ENCODE results near the gene LACRT. TPM values are rescaled to one million over a fixed set of nuclear protein-coding genes. Genes with fewer than 3 reads are reported as not detected.
"Not testable (repeated sequence)": the region's sequence is repeated elsewhere in the genome, so short reads cannot be mapped to it uniquely, and the experiment has no call there.

LACRT gene
- not detected for polyA plus RNA-seq (2013, experiment 1 of 2; ENCODE audit: insufficient read length)
- not detected for polyA plus RNA-seq (2013, experiment 2 of 2; ENCODE audit: insufficient read length)

DNA sequence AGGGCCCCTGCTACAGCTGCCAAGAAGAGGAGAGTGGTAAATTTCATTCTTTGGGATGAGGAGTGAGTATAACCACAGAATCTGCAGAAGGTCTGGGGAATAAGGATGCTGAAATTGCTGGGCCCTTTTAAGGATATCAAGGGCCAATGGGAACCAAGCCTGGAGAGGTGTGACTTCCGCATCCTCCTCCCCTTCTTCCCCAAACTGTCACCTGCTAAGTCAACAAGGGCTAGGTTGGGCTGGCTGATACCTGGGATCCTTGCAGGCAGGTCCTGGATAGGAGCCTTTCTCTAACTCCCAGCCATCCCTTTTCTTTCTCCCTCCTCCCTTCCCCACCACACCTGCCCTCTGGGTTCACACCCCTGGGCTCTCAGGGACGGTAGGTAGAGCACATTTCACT lies at the start of gene LACRT:
Gene LACRT, minus strand, starts transcription at position 101 of the 400 bp plus-strand sequence. Its CDS starts 54 bp downstream, at position 47.
- no peak for DNase-seq

DNA sequence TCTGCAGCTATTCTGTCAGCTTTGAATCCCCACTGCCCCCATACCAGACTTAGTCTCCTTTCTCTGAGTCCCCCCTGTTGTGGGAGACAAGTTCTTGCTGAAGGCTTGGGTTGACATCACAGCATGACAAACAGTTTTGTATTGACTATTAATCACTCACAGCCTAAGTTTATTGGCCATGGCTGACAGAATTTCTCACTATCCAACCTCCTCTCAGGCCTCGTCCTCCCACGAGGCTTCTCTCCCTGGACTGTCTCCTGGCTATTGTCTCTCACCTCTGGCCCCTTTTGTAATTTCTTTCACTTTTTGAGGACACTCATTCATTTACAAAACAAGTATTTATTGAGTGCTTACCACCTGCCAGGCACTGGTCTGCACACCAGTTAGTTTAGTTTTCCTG lies 48.7 kb upstream of the LACRT start:
- DNase-seq, result no peak

- DNase-seq, result no peak
Observed at GRCh38 chr12:54682674-54683073, 48.0 kb upstream of the LACRT start.

- DNase-seq, result no peak
Observed at GRCh38 chr12:54680374-54680773, 45.7 kb upstream of the LACRT start.

GRCh38 chr12:54678131-54678530 lies 43.4 kb upstream of the LACRT start:
- no peak for DNase-seq

GRCh38 chr12:54667945-54668344 lies 33.2 kb upstream of the LACRT start:
- DNase-seq, result no peak

DNA sequence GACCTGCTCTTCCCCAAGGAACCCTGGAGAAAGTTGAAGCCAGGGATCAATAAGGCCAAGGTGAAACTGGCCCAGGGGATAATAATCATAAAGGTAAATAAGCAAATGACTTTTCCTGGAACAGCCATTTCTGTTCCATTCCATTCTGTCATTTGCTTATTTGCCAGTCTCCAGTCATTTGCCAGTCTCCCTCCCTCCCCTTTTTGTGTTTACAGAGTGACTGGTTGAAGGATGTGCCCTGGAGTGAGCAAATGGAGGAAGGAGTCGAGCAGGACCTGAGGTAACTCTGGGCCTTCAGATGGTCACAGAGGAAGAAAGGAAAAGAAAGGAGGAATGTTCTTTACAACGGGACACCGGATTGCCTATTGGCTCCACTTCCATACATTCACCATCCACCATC lies 31.3 kb upstream of the LACRT start:
- no peak for DNase-seq

DNA sequence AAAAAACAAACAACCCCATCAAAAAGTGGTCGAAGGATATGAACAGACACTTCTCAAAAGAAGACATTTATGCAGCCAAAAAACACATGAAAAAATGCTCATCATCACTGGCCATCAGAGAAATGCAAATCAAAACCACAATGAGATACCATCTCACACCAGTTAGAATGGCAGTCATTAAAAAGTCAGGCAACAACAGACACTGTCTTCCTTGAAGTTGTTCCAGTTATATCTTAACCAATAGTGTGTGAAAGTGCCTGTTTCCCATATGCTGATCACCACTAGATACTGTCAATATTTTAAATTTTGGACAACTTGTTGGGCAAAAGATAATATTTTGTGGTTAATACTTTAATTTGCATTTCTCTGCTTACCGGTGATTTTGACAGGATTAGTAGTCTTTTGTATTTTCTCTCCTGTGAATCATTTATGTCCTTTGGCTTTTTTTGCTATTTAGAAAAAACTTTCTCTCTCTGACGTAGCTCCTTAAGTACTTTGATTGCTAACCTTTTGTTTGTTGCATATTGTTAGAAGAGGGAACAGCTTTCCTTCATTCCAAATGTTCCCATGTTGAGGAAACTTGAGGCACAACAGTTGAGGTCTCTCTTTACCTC lies 30.4 kb upstream of the LACRT start:
- not testable (repeated sequence) for DNase-seq

DNA sequence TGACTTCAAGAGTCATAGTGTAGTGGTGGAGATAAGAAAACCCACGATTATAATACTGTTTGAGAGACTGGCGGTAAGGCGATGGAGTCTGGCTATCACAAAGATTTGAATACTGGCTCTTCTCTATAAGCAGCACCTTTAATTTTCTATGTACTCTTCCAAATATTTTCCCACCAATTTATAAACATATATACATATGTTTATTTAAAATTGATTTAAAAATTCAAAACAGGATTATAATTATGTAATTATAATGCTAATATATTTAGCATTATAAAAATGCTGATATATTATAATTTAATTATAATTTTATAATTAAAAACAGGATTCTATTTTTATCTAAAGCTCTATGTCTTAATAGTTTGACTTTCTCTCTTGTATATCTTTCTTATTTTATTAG lies 28.9 kb upstream of the LACRT start:
- no peak for DNase-seq

DNA sequence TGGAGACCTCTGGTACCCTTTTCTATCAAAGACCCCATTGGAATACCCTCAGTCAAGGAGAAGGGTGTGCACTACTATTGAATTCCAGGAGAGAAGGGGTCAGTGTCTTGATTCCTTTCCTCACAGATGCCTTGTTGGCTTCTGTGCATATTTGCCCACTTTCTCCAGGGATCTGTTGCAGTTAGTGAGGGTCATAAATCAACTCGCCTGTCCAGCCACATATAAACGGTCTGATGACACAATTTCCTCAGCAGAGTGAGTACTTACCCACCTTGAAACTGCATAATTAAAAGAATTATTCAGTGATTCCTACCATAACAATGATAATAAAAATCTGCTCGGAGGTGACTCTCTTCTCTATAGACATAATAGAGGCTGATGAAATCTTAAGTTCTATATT lies 27.3 kb upstream of the LACRT start:
- DNase-seq, result no peak

DNA sequence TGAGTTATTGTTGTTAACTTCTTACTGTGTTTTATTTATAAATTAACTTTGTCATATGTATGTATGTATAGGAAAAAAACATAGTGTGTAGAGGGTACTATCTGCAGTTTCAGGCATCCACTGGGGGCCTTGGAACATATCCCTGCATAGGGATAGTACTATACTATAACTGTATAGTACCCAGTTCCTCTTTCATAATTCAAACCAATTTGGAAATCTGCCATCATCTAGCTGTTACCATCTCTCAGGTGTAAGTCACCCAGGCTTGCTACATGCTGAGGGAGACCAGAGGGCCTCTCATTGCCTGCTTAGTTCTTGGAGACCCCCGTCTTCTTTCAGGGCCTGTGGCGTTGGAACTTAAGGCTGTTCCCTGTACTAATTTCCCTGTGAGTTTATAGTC lies 26.4 kb upstream of the LACRT start:
- no peak for DNase-seq

GRCh38 chr12:54660320-54660962 lies 25.7 kb upstream of the LACRT start:
- no peak for DNase-seq

GRCh38 chr12:54658306-54659264 lies 23.9 kb upstream of the LACRT start:
- DNase-seq, result no peak

DNA sequence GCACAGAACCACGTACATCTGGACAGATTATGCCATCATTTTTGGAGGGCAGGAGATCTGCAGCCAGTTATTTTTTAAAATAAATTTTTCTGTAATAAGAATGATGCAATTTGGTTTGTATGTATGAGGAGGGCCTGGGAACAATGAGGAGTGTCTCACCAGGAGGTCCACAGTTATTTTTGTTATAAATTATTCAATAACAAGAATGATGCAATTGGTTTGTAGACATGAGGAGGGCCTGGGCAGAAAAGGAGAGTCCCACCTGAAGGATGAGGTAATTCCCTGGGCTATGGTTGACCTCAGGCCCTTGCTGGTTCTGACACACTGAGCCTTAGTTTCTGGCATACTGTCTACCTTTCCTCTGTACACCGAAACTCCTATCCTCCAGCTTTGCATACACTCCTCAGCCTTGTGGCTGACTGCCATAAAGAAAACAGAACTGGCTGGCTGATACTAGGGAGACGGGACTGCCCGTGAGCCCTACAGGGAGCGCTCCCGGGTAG lies 22.5 kb upstream of the LACRT start:
- no peak for DNase-seq

- no peak for DNase-seq
Observed at GRCh38 chr12:54654926-54655325, 20.2 kb upstream of the LACRT start.

DNA sequence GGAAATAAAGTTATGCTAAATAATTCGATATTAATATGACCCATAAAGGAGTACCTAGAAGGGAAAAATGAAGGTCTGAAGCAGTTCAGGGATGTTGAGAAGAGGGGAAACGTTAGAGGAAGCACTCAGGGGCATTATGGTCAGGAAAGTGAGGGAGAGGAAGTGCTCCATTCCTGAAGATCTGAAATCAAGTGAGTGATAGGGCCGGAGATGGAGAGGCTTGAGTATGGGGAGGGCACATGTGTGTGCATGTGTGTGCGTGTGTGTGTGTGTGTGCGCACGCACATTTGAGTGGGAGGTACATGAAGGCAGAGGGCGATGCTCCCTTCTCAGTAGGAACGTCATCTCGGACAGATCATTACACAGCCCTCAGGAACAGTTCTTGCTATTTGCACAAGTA lies 18.3 kb upstream of the LACRT start:
- DNase-seq, result no peak

DNA sequence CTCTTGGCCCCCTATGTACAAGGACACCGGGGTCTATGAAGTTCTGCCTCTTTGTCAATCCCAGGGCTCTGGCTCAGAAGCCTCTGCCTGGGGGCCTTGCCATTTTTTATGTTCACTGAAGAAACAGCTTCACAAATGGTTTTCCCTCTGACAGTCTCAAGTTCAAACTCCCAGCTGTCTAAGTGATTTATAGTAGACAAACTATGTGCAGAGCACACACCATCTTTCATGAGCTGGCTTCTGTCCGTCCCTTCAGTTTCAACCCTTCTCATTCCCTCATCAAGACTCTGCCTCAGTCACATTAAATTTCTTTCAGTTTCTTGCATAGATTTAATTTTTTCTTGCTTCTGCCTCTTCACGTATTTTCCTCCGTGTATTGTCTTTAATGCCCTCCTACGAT lies 16.2 kb upstream of the LACRT start:
- DNase-seq, result no peak

DNA sequence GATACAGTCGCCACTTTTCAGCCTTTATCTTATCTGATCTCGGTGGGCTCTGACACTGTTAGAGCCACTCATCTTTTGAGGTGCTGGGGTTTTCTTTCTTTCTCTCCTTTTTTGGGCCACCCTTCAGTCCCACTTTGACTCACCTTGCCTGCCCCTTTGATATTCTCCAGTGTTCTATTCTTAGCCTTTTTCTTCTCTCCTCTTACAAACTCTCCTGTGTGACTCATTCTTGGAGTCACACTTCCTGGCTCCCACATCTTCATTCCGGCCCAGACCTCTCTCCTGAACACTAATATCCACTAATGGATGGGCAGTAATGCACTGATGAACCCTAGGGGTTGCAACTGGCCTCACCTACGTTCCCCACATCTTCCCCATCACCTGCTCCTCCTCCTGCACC lies 15.7 kb upstream of the LACRT start:
- no peak for DNase-seq

DNA sequence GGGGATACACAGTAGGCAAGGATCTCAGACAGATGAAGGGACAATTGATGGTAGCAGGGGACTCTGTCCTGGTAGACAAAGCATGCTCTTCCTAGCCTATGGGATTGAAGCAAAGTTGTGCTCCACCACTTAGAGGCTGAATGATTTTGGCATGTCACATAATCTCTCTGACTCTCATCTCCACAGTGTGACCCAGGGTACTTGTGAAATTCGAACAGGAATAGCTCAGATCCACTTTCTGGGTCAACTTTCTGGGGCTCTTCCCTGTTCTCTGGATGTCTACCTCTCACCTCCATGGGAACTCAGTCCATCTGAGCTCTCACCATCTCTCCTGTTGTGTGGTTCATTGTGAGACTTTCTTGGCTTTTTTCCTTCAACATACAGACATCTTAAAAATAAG lies 15.1 kb upstream of the LACRT start:
- DNase-seq, result no peak

GRCh38 chr12:54648265-54648664 lies 13.6 kb upstream of the LACRT start, which contains the start of gene DCD:
TSS of gene DCD (minus strand) at chr12:54648365. CDS start at chr12:54648303, 62 bp downstream.
- DNase-seq, result no peak

DNA sequence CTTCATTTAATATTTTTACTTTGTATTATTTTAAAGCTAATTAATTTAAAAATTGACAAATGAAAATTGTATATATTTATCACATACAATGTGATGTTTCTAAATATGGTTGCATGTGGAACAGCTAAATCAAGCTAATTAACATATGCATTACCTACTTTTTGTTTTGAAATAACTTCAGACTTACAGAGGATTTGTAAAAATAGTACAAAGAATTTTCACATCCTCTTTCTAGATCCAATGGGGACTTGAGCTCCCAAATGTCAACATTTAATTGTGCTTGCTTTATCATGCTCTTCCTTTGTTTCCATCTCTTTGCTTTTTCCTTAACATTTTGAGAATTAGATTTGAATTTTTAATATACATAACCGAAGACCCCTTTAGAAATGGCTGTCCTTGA lies 6.9 kb upstream of the LACRT start:
- DNase-seq, result no peak

DNA sequence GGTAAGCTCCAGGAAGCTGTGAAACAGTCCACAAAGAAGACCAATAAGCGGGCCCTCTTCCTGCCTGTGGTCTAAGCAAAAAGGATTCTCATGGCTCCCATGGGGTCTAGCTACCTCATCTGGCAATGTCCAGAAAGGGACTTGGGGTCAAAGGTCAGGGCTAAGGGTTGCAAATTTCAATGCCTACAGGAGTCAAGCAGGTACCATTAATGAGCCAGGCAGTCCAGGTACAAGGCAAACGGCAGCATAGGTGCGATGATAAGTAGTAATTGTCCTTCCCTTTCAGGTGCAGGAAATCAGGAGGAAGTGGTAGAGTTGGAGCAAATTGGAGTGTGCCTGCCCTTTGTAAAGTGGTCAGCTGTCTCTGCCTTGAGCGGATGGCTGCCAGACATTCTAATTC lies 6.4 kb upstream of the LACRT start:
- DNase-seq, result no peak

GRCh38 chr12:54639112-54639511 lies 4.4 kb upstream of the LACRT start:
- DNase-seq, result not testable (repeated sequence)
